HG02840 (cell line): ENCODE data around the gene DDX24.

Source experiments
- ATAC-seq: cut with Tn5 transposase; IDR thresholded peaks from one replicate; pipeline ENCODE4 v1.9.1; 2021; ENCODE audit warnings: mild to moderate bottlenecking, moderate library complexity, moderate number of reproducible peaks; ENCODE audit not compliant: unreplicated experiment, low FRiP score

The DDX24 gene

DNA sequence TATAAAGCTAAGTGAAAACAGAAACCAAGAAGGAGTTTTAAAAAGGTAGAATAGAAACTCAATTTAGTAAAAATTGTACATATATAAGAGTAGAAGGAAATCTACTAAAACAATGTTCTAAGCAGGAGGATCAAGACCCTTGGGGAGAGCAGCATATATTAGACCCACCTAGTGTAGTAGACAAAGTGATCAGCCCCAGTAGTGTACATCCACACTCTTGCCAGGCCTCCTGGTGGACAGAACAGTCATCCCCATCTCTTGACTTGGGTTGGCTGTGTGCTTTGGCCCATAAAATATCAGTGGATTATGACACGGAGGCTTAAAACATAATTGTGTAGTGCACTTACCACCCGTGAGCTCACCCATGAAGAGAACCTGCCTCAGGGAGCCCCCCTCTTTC is 65.8 kb downstream of the DDX24 start:
- ATAC-seq, result no peak

DNA sequence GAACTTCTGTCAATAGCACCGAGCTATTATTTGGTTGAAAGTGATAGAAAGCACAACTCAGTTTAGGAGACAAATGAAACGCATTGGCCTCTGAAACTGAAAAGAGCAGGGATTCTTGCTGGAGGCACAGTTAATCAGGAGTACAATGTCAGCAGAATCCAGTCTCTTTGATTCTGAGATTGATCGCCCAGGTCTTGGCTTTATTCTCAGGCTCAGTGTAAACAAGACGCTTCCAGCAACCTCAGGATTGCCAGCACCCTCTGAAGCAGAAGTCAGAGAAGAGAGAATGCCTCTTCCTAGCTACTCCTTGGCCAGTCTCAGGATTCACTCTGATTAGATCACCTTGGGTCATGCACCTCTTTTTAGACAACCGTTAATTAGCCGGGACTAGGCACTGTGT is 66.6 kb downstream of the DDX24 start:
- no peak for ATAC-seq

DNA sequence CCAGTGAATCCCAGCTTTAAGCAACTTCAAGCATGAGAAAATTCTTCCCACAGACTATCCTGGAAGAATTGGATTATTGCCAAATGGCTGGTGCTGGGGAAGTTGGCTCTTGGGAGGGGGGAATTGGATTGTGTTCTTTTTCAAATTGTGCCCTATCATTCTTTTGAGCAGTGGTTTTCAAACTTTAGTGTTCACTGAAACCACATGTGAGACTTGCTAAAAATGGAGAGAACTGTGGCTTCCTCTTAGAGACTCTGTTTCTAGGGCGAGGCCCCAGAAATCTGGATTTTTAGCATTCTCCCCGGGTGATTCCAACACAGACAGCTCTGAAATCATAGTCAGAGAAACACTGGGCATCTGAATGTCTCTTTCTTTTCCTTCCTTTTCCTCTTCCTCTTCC is 69.2 kb downstream of the DDX24 start:
- no peak for ATAC-seq

DNA sequence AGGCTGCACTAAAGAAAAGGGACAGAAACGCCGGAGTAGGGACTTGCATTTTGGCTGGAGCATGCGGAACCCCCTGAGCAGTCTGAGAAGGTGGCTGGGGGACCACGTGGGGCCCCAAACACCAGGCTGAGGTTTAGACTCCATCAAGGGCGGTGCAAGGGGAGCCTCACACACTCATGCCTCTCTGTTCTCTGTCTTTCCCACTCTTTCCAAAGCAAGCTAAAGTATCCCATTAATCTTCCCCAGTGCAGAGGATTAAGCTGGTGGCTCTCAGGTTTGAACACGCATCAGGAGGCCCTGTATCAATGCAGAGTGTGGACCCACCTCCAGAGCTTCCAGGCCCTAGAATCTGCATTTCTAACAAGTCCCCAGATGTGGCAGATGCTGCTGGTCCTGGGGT is 70.4 kb downstream of the DDX24 start:
- ATAC-seq, result no peak

DNA sequence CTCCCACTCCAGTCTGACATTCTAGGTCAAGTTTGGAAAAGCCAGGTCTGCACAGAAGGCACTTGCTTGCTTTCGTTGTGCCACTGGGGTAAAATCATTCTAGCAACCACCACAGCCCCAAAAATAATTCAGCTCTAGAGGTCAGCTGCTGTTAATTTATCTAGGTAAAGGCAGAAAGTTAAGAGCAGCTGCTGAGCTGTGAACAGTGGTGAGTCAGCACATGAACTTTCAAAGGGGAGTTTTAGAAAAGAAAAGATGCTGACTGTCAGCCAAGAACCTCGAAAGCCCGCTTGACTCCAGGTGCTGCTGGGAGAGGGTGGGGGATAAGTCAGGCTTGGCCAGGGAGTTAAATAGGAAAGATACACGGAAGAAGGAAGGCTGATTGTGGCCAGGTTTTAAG is 71.2 kb downstream of the DDX24 start:
- ATAC-seq, result no peak

DNA sequence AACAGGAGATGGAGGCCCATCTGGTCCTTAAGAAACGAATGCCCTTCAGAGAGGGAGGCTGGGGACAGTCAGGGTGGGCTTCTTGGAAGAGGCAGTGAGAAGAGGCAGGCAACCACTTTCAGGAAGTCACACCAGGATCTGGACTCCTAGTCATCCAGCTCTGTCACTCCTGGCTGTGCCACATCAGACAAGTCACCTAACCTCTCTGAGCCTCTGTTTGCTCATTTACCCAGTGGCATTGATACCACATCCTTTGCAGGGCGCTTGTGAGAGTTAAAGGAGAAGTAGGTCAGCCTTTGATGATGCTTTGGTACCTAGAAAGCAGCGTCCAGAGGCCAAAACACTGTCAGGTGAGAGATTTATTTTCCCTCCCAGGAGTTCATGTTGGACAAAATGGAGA is 72.8 kb downstream of the DDX24 start:
- no peak for ATAC-seq

DNA sequence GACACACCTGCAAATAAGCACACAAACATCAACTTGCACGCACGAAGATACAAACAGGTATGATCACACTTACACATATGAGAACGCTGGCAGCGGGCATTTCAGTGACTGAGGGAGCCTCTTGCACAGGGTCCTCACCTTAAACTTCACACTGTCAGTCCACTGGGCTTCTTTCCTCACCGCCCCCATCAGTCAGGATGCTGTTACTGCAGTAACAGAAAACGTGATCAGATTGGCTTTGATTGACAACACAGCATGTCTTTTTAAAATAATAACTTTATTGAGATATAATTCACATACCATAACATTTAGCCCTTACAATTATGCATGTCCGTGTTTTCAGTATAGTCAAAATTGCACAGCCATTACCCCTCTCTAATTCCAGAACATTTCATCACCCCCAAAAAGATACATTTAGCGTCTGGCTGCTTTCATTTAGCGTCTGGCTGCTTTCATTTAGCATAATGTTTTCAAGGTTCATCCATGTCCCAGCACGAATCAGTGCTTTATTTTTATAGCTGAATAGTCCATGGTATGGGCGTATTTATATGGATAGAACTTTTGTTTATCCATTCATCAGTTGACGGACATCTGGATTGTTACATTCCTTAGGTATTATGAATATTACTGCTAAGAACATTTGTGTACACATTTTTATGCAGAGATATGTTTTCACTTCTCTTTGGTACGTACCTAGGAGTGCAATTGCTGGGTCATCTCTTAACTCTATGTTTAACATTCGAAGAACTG is 75.5 kb downstream of the DDX24 start:
- ATAC-seq, result no peak

DNA sequence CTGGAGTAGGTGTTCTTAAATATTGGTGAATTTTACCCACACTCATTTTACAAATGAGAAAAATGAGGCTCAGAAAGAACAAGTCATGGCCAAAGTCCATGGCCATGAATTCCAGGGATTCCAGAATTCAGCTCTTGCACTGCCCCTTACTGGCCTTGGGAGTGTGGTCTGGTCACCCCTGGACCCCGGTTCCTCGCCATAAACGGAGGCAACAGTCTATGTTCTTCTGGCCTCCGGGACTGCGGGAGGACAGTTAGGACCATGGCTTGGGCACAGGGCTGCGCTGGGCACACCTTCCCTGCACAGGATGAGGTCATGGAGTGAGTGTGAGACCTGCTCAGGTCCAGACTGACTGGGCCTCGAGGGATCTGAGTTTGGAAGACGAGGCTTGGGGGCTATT is 77.0 kb downstream of the DDX24 start:
- no peak for ATAC-seq

DNA sequence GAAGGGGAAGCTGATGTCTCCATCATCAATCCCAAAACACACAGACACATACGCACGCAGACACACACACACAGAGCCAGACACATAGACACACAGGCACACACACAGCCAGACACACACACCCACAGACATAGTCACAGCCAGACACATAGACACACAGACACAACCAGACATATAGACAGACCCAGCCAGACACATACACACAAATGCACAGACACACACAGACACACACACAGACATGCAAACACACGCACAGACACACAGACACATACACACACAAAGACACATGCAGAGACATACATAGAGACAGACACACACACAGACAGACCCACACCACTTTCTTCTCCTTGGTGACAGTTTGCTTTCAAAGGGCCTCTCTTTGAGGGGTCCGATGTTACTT is 77.6 kb downstream of the DDX24 start:
- no peak for ATAC-seq

DNA sequence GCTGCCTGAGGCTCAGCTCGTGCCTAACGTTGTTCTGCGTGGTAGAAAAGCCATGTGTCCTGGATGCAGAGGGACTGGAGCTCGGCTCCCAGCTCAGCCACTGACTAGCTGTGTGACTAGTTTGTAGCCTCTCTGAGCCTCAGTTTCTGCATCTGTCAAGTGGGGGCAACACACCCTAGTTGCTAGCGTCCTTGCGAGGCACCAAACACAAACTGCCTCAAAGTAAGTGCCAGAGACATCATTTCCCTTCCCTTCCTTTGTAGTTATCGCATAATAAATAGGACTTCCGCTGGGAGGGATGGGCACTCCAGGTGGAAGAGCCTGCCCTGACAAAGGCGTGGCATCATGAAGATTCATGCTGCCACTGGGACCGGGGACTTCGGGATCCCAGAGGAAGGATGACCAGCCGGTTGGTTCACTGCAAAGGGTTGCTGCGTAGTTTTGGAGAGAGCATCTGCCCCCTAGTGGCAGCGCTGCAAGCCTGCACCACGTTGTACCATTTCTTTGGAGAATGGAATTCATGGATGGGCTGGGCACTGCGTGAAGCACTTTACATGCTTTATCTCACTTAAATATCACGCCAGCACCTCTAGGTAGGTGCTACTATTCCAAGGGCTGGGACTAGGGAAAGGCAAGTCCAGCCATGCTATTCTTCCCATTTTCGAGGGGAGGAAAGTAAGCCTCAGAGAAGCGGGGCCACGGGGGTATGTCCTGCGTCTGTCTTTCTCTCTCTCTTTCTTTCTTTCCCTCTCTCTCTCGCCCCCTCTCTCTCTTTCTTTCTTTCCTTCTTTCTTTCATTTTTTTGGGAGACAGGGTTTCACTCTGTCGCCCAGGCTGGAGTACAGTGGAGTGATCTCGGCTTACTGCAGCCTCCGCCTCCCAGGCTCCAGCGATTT is 79.3 kb downstream of the DDX24 start:
- ATAC-seq, result no peak

DNA sequence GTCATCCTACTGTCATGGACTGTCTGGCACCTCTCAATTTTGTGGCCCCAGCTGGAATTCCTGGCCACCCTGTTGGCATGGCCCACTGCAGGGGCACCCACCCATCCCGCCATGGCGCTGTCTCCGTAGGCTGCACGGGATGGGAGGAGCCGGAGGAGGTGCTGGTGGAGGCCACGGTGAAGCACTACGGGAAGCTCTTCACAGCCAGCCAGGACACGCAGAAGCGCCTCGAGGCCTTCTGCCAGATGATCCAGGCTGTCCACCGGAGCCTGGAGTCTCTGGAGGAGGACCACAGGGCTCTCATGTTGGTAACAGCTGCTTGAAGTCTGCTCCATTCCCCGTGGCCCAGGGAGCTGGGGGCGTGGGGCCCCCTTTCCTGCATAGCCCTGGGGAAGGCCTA is 80.0 kb downstream of the DDX24 start:
- ATAC-seq, result no peak

DNA sequence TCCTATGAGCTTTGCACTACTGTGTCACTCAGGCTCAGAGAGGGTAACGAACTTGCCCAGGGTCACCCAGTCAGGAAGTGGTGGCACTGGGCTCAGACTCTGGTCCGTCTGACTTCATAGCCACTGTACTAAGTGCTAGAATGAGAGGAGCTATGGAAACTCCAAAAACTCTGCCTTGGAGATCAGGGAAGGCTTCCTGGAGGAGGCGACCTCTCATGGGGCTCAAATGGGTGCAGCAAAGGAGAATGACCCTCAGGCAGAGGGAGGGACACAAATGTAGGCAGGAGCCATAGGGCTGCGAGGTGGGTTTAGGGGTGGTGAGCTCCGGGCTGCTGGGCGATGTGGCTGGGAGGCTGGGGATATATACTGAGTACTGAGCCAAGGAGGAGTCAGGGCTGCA is 80.7 kb downstream of the DDX24 start:
- no peak for ATAC-seq

DNA sequence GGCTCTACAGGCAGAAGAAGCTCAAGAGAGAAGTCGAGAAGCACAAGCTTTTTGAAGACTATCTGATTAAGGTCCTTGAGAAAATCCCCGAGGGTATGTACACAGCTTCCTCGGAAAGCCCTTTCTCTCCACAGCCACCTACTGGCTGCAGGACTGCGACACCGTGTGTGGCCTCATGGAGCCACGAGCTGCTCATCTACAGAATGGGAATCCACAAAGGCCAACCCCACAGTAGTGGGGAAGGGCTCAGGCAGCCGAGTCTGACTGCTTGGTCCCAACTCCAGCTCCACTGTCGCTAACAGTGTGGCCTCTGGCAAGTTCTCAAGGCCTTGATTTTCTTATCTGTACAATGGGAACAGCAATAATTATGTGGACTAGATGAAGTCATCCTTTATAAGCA is 81.4 kb downstream of the DDX24 start:
- ATAC-seq, result no peak

DNA sequence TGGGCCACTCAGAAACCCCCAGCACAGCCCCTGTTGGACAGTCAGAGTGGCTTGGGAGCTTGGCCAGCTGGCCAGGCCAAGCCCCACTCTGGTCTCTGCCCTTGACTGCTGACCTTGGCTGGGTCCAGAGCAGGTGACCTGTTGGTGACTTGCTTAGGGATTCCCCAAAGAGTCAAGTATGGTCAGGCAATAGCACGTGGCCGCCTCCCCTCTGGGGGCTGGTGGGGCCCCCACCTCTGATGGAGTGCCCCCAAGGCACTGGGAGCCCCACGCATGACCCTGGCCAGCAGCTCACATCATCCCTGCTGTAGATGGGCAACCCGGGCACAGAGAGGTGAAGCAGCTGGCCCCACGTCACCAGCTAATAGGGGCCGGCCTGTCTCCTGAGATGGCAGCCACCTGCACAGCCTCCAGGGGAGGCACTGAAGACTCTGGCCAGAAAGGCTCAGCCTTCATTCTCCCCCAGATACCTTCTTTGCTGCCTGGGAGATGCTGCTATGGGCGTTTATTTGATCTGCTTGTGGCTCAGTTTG is 82.1 kb downstream of the DDX24 start:
- ATAC-seq, result no peak
